ENCODE data around the gene THTPA.

Gene THTPA

GRCh38 chr14:23551266-23552028, 4.6 kb upstream of the THTPA start, which contains the start of gene ZFHX2:
TSS of gene ZFHX2 (minus strand) at chr14:23551765. CDS start at chr14:23535325, 16,440 bp downstream.
- DNase-seq = peak; percentile 87

- DNase-seq = no peak
Measured at GRCh38 chr14:23555533-23555881, 564 bp upstream of the THTPA start.

- DNase-seq = peak; percentile 22
Measured at GRCh38 chr14:23556700-23557440, 799 bp downstream of the THTPA start.

GRCh38 chr14:23557521-23557920, 1.4 kb downstream of the THTPA start:
- DNase-seq = no peak

DNA sequence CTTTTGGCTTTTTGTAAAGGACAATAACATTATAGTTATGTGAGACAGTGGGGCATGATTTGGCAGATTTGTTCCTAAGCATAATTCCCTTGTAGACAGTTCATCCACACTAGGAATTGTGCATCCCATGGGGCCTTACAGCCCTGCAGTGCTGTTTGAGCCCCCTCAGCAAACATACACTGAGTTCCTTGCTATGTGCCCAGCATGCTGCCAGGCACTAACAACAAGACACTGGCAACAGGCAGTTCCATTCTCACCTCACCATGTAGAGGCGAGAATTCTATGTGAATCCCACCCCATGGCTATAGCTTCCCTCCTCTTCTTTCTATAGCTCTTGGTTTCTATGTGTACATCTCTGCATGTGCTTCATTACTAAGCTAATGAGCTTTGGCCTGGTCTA, 1.9 kb downstream of the THTPA start:
- no peak for DNase-seq

- no peak for DNase-seq
Measured at GRCh38 chr14:23558346-23559009, 2.4 kb downstream of the THTPA start.

GRCh38 chr14:23559010-23559925, 3.2 kb downstream of the THTPA start:
- DNase-seq = no peak

- no peak for DNase-seq
Measured at GRCh38 chr14:23559926-23560520, 4.0 kb downstream of the THTPA start.

DNA sequence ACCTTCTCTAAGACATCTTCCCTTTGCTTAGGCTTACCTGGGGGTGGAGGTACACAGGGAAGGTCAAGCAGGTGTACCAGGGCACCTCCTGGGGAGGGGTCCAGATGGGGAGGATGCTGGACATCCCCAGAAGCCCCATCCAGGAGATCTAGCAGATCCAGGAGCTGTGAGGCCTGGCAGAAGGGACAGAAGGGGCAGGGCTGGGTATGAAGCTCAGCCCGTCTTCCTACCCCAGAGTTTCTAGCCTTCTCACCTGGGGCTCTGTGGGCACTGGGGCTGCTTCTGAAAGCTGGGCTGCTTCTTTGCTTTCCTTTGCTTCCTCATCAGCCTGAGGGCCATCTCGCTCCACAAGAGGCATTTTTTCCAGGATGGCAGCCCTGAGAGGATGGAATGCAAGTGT, 5.2 kb downstream of the THTPA start:
- DNase-seq = no peak

DNA sequence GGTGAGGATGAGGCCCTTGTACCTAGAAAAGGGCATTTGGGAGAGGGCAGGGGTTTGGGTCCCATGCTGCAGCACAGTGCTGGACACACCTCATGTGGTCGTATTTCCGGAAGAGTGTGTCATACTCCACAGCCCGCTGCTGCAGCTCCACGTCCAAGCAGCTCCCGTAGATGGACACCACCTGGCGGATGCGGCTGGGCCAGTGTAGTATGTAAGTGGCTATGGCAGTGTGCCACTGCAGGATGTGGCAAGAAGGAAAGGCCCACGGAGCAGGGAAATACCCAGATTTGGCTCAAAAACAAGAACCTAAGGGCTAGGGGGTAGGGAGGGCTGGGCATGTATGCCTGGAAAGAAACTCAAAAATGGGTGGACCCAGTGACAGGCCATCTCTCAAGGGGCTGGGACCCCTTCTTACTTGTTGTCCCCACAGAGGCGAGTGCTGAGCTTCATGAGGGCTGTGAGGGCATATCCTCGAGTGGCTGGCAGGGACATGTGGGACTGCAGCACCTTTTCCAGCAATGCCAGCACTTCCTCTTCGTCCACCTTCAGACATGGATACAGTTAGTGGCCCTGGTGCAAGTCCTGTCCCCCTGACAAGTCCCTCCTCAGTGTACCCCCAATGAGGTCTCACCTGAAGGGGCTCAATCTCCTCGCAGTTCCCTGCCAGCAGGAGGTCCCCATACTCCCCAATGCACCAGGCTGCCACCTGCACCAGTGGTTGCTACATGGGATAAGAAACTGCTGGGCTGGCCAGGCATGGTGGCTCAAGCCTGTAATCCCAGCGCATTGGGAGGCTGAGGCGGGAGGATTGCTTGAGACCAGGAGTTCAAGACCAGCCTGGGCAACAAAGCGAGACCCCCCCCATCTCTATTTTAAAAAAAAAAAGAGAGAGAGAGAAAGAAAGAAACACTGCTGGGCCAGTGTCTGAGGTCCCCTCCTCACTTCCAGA, 6.1 kb downstream of the THTPA start:
- no peak for DNase-seq

DNA sequence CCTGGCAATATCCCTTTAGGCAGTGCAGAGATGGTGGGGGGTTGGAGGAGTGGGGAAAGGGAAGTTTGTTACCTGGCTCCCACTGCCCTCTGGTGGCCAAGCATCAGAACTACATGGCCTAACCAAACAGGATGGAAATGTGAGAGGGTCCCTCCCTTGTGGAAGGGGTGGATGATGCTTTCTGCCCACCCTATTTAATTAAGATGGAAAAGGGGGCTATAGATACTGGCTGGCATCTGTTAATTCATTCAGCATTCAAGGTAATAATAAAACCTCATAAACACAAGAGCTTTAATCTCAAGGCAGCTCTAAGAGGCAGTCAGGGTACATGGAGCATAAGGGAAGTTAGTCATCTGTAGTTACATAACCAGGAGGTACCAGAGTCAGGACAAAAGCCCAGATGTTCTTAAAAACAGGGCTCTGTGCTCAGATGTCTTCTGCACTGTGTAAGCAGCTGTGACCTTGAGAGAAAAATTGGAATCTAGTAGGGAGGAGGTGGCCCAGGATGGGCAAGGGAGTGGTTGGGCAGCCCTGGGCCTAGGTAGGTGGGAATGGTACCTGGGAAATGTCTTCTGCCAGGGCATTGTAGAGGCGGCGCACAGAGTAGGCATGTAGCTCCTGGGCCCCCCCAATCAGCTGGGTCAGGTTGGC, 6.9 kb downstream of the THTPA start:
- DNase-seq = peak; percentile 48

DNA sequence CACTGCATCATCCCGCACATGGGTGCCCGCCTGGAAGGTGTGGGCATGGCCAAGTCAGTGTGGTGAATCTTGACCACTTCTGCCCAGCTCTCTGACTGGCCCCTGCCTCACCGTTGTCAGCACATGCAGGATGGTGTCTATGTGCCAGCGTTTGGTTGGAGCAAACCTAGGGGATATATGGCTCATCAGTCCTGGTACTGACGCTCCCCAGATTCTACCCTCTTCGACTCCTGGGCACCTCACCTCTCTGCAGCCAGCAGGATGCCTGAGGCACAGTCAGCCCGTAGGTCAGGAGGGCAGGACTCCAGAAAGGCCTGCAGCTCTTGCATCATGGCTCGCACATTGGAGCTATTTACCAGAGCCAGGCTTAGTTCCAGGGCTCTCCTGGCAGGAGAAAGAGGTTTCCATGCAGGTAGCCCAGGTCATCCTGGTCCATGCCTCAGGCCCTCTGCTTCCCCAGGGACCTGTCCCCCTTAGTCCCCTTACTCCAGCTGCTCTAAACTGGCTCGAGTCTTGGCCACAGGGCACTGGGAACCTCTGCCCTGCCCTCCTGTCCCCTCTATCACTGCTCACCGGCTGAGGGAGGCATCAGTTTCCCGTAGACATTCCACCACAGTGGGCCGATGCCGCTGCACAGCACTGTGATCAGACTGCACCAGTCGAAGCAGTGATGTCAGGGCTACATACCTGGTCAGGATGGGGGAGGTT, 7.6 kb downstream of the THTPA start:
- no peak for DNase-seq

DNA sequence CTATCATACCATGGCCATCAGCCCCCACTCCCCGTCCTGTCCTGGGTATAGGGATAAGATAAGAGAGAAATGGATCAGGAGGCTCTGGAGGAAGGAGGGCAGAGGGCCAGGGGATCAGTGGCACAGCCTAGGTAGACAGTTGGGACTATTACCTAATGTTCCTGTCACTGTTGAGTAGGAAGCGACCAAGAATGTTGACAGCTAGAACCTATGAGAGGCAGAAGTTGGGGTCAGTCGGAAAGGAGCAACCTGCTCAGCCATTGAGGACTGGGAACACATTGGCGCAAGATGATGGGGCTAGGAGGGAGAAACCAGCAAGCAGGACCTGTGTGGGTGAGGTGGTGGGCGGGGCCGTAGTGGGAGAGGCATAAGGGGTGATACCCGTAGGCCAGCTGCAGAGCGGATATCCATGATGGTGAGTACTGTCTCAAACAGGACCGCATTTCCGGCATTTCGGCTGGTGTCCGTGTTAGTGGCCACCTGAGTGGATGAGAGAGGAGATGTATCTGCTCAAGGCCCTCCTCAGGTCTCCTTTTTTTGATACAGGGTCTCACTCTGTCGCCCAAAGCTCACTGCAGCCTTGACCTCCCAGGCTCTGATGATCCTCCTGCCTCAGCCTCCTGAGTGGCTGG, 8.2 kb downstream of the THTPA start:
- no peak for DNase-seq

DNA sequence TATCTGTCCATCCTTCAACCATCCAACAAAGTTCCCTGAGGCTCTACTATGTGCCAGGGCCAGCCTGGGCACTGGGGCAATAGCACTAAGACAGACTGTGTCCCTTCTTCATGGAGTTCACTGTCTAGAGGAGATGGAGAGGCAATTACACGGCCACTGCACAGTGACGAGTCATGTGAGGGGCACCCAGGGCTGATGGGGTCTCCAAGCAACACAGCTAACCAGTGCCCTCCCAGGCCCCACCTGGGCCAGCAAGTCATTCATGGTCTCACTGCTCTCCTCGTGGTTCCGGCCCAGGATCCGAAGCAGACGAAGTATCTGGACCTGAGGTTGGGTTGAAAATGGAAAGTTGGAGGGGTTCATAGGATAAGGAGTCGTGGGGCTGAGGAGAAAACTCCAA, 8.8 kb downstream of the THTPA start:
- no peak for DNase-seq

GRCh38 chr14:23565626-23566025, 9.6 kb downstream of the THTPA start:
- DNase-seq = no peak

GRCh38 chr14:23566112-23566777, 10.2 kb downstream of the THTPA start:
- no peak for DNase-seq

DNA sequence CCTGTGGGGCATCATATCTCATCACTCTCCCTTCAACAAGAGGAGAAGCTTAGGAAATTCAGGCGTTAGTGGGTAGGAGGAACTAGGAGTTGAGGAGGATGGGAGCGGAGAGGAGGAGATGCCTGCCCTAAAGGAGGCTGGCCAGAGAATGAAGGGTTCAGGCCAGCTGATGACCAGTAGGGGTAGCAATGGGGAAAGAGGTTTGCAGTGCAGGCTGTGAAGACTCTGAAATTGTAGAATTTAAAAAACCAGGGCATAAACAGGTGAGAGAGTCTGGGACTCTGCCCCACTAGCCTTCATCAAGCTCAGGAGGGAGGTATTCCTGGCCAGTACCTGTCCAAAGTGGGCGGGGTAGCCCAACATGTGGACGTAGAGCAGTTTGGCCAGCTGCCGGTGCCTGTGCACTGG, 10.7 kb downstream of the THTPA start:
- DNase-seq = no peak

DNA sequence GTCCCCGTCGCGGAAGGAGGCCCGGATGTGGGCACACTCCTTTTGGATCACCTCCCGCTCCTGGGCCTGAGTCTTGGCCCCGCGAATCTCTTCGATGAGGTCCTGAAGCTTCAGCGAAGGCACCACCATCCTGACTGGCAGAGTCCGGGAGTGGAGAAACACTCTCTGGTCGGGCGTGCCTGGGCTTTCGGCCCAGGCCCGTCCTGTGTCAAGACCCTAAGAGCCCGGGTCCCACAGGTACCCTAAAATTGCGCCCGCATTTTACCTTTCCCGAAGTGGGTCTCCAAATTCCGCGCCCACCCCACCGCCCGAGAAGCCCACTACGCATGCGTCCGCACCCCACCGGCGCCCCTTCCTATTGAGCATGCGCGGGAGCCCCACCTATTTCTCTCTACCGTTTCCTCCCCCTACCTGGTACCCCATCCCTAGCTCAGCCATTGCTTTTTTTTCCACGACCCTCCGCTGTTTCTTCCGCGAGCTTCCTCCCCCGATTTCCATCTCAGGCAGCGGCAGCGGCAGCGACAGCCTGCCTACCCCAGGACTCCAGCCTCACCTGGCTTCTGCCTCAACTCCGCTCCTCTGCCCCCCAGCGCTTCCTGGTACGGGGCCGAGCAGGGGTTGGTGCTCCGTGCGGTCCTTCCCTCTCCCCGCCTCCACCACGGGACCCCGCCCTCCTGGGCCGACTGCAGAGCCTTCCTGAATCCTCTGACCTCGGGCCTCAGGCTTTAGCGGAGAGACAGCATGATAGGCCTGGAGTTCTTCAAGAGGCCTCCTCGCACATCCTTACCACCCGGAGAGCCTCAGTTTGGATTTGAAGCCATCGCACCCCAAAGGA, 11.3 kb downstream of the THTPA start, which contains the start of gene AP1G2:
Gene AP1G2 (minus strand): TSS at position 606 of the 835 bp plus-strand sequence. CDS start 477 bp downstream, at position 129.
- DNase-seq = peak; percentile 85
